Erythroblast (primary cell): ENCODE measurements around the gene PIGU.

Source experiments
- GATA1 ChIP-seq: IDR thresholded peaks from 2 replicates; pipeline ENCODE4 v1.6.1; 2011; ENCODE audit warnings: low read depth, mild to moderate bottlenecking, control low read depth, low read length, moderate library complexity
- POLR2A ChIP-seq: IDR thresholded peaks from 2 replicates; pipeline ENCODE4 v1.6.1; 2011; ENCODE audit warnings: mild to moderate bottlenecking, low read length

DNA sequence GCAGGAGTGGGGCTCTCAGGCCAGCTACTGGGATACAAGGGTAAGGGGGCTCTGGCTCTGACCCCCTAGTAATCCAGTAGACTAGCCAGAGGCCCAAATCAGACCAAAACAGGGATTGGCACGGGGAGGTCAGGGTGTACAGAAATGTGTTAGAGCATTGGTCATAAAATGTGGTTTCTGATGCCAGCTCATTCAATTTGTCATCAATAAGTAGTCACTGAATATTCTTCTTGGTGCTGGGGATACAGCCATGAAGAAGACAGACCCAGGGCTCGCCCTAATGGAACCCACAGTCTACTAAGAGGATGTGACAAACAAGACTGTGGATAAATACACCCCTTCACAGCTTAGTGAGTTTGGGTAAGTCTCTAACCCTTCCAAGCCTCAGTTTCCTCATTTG is 107.3 kb downstream of the PIGU start:
- TF ChIP-seq POLR2A (no peak), GATA1 (no peak)
